SHP77 (cell line): ENCODE results near the gene NSUN6.

ENCODE experiments used
- DNase-seq, 2 experiments: peaks; one replicate each; lab custom pipeline; 2025; lab: John Stamatoyannopoulos, UW

The NSUN6 gene

DNA sequence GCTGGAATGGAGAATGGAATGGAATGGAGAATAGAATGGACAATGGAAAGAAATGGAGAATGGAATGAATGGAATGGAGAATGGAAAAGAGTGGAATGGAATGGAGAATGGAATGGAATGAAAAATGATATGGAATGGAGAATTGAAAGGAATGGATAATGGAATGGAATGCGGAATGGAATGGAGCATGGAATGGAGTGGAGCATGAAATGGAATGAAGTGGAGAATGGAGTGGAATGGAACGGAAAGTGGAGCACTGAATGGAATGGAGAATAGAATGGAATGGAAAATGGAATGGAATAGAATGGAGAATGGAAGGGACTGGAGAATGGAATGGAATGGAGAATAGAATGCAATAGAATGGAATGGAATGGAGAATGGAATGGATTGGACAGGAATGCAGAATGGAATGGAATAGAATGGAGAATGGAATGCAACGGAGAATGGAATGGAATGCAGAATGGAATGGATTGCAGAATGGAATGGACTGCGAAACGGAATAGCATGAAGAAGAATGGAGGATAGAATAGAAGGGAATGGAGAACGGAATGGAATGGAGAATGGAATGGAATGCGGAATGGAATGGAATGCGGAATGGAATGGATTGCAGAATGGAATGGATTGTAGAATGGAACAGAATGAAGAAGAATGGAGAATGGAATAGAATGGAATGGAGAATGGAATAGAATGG lies 89.4 kb downstream of the NSUN6 start:
- no peak for DNase-seq

DNA sequence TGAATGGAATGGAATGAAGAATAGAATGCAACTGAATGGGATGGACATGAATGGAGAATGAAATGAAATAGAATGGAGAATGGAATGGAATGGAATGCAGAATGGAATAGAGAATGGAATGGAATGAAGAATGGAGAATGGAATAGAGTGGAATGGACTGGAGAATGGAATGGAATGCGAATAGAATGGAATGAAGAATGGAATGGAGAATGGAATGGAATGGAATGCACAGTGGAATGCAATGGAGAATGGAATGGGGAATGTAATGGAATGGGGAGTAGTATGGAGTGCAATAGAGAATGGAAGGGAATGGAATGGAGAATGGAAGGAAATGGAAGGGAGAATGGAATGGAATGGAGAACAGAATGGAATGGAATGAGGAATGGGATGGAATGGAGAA lies 93.4 kb downstream of the NSUN6 start:
- DNase-seq = no peak

DNA sequence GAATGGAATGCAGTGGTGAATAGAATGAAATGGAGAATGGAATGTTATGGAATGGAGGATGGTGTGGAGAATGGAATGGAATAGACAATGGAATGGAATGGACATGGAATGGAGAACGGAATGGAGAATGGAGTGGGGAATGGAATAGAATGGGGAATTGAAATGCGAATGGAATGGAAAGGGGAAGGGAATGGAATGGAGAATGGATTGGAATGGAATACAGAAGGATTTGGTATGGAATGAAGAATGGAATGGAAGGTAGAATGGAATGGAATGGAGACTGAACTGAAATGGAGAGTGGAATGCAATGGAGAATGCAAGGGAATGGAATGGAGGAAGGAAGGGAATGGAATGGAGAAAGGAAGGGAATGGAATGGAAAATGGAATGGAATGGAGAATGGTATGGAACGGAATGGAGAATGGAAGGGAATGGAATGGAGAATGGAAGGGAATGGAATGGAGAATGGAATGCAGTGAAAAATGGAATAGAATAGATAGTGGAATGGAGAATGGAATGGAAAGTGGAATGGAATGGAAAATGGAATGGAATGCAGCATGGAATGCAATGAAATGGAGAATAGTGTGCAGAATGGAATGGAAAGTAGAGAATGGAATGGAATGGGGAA lies 94.8 kb downstream of the NSUN6 start:
- no peak for DNase-seq

DNA sequence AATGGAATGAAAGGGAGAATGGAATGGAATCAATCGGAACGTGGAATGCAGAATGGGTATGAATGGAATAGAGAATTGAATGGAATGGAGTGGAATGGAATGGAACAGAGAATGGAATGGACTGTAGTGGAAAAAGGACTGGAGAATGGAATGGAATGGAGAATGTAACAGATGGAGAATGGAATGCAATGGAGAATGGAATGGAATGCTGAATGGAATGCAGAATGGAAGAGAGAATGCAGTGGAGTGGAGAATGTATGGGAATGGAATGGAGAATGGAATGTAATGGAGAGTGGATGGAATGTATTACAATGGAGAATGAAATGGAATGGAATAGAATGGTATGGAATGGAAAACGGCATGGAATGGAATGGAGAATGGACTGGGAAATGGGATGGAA lies 96.9 kb downstream of the NSUN6 start:
- DNase-seq = no peak

DNA sequence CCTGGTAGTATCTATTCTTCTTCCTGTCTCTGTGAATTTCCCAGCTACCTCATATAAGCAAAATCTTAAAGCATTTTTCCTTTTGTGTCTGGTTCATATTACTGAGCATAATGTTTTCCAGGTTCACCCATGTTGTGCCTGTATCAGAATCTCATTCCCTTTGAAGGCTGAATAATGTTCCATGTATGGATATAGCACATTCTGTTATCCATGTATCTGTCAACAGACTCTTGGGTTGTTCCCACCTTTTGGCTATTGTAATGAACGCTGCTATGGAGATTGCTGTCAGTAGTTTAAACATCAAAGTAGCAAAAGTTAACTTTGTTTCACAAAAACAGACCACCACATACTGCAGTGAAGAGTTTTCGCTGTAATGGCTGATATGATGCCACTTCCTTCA lies 99.9 kb downstream of the NSUN6 start:
- no peak for DNase-seq

DNA sequence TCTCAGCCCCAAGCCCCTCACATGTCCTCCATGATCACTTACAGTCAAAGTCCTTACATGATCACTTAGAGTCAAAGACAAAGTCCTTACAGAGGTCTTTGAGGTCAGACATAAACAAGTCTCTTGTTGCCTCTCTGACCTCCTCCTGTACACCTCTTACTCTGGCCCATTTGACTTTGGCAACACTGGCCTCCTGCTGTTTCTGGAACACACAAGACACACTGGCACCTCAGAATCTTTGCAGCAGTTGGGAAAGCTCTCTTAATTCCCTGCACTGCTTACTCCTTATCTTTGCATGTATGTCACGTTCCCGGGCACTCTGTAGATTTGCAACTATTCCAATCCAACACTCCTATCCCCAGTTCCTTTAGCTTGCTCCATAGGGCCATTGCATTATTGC lies 102.3 kb downstream of the NSUN6 start:
- no peak for DNase-seq

DNA sequence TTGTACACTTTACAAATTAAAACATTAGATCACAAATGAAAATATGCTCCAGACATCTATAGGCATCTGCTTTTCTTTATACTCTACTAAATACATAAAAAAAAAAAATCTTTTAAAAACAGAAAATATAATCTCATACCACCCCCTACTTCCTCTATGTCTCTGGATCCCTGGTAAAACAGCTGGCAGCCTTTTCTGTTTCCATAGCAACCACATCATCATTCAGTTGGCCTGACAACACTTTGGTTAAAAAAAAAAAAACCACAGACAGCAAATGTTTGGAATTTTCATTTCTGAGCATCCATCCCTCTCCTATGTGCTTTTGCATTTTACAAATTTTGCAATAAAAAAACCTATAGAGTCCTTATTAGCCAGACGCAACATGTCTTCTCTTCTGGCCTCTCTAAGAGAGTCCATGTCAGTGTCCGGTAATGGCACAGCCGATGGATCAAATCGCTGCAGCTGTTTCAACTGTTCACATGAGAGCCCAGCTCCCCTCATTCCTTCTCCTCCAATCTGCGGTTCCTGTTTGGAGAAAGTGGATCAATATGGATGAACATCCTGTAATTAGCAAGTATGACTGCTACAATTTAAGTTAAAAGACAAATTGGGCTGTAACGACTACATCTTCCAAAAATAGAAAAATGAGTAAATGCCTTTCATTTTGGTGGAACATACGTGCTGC lies 105.6 kb downstream of the NSUN6 start:
- DNase-seq = no peak

DNA sequence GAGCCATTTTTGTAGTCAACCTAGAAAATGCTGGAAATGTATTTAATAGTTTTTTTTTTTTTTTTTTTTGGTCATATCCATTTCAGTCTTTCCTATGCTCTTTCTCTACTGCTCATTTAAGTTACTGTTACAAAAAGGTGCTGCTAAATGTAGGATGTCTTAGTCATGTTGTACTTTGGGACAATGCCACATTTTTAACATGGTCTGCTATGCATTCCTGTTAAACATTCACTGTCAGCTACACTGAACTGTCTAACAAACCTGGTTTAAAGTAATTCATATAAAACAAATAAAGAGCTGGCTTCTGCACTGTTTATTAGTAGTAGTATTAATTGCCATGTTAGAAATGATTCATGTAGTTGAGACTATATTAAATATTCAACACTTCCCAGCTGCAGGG lies 108.6 kb downstream of the NSUN6 start:
- DNase-seq = no peak

DNA sequence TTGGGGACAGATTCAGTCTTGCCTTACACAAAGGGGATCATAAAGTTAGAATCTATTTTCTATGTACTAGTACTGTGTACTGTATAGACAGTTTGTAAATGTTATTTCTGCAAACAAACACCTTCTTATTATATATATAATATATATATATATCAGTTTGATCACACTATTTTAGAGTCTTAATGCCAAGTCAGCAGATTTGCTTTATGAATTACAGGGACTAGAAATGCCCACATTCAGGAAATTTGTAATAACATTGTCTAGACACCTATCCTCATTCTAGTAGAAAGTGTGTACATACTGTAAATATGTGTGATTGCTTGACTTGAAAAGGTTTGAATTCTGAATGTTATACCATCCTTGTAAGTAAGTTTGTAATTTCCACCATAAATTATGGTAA lies 111.2 kb downstream of the NSUN6 start:
- no peak for DNase-seq

DNA sequence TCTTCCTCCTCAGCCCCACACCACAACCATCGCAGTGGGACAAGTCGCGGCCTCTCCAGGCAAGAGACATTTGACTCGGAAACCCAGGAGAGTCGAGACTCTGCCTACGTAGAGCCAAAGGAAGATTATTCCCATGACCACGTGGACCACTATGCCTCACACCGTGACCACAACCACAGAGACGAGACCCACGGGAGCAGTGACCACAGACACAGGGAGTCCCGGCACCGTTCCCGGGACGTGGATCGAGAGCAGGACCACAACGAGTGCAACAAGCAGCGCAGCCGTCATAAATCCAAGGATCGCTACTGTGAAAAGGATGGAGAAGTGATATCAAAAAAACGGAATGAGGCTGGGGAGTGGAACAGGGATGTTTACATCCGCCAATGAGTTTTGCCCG lies 112.1 kb downstream of the NSUN6 start:
- no peak for DNase-seq

DNA sequence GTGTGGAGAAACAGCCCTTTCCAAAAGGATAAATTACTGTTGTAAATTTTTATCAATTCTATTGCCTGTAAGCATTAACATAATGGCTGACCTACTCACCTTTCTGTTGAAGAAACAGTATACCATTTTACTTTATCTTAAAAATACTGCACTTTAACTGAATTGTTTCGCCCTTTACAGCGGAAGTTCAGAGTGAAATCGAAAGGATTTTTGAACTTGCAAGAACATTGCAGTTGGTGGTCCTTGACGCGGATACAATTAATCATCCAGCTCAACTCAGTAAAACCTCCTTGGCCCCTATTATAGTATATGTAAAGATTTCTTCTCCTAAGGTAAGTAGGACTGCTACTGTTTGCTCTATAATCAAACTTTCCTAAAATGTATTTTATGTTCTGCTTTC lies 117.5 kb downstream of the NSUN6 start:
- no peak for DNase-seq

DNA sequence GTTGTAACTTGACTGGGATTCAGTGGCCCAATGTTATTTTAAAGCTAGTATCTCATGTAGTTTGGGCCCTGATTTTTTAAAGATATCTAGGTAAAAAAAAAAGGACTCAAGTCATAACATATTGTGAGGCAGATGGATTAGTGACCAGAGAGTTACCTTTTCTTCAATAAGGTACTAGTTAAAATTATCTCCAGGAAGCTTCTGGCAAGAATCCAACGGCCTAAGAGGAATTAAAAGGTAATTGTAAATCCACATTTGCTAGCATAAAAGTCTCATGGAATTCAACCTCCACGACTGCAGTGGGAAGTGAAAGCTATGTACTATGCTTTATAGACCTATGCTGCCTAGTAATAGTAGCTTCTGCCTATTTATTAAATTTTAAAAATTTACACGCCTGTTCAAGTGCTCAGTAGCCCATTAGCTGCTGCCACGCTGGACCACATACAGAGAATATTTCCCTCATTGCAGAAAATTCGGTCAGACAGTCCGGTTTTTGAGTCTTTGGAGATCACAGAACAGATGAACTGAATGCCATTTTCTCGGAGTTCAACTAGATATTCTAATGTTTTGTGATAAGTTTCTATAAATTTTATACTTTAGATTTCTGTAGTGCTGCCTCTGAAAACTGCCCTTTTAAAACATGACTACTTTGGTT lies 118.4 kb downstream of the NSUN6 start:
- DNase-seq = no peak

DNA sequence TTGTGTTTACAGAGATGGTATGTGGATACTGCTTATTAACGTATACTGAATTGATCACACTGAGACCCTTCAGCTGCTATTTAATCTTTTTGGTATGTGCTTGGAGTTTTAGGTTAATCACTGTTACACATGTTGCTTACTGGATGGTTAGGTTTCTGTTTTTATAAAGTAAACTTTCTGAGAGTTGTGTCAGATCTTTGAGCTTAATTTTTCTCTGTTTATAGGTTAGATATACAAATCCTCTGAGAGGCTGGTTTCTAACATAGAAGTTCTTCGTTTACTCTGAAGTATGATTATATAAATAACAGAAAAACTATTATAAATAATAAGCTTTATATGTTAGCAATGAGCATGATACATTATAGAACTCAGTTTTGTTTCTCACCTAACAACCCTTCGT lies 123.1 kb downstream of the NSUN6 start:
- no peak for DNase-seq

DNA sequence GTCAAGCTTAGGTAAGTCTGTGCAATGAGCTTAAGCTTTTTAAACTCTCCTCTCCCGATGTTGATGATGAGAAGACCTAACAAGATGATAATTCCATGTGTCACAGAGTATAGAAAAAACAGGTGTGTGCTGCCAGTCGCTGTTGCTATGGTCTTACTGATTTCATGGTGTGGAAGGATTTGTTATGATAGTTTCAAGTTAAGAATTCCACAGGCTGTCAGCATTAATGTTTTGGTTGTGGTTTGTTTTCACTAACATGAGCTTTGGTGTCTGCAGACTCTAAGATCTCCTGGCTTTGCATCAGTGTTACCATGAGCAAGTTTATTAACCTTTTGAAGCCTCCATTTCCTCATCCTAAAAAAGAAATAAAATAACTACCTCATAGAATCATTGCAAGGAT lies 123.7 kb downstream of the NSUN6 start:
- no peak for DNase-seq

DNA sequence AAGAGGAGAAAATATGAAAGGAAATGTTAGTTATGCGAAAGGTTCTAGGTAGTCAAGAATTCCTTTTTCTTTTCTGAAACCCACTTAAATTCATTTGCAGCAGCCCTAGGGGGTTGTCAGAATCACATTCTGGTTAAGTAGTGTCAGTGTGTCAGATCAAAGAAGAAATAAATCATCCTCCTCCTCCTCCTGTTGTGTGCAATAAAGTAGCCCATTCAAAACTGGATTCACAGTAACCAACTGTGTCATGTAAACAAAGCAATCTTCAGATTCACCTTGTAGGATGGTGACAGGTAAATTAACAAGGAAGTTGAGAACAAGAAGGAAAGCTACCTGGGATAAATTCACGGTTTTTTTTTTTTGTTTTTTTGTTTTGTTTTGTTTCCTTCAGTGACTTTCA lies 127.5 kb downstream of the NSUN6 start:
- DNase-seq = no peak

DNA sequence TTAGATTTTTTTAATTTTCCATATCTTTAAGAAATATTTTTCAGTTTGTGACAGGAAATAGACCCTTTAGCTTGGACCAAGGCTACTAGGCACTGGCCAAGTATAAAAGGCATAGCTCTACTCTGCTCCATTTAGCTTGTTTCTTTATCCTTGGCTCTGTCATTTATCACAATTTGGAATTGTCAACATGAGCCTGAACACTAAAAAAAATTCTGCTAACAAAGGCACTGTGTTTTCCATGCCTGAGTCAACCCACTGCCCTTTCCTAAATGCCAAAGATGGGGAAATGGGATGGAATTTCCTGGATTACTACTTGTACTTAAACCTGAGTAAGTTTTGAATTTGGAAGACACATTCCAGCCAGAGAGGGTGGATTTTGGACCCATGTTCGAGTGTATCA lies 128.4 kb downstream of the NSUN6 start:
- DNase-seq = no peak

DNA sequence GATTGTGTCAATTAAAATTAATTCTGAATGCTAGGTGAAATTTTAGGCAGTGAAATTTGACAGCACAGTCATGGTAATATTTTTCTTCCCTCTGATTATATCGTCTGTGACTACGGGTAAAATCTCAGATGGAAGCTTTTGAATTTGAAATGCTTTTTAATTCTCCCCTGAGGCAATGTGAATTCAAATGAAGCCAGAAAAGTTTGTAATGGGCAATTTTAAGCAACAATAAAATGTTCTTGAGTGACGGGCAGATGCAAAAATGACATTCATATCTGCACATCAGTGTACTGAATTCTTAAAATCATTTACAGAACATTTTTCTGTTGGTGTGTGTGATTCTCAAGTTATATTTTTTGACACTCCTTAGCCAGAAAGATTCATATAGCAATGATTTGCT lies 134.5 kb downstream of the NSUN6 start:
- no peak for DNase-seq

DNA sequence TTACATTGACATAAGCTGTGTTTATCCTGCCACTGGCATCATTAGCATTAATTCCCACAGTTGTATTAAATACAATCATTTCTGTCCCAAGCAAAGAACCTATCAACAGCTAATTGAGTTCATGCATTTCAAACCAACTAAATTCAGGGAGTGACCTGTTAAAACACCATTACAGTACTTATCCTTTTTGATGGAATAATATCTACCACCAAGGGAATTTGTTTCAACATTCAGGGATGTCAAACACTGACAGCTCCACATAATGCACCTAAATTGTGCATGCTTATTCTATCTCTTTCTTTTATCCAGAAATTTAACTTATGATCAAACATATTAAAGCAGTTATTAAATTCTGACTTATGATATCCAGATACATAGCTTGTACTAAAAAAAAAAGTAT lies 136.8 kb downstream of the NSUN6 start:
- no peak for DNase-seq

DNA sequence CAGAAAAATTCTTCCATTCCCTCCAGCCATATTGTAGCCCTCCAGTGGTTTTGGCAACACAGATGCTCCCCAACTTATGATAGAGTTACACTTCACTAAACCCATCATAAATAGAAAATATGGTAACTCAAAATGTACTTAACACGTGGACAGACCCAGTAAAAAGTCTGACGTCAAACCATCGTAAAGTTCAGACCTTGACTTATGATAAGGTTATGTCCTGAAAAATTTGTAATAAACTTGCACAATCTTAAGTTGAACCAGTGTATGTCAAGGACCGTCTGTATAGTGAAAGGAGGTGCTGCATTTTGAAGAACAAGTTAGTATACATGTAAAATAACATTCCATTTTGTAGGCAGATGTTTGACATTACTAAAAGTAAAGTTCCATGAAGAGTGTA lies 142.8 kb downstream of the NSUN6 start:
- no peak for DNase-seq

DNA sequence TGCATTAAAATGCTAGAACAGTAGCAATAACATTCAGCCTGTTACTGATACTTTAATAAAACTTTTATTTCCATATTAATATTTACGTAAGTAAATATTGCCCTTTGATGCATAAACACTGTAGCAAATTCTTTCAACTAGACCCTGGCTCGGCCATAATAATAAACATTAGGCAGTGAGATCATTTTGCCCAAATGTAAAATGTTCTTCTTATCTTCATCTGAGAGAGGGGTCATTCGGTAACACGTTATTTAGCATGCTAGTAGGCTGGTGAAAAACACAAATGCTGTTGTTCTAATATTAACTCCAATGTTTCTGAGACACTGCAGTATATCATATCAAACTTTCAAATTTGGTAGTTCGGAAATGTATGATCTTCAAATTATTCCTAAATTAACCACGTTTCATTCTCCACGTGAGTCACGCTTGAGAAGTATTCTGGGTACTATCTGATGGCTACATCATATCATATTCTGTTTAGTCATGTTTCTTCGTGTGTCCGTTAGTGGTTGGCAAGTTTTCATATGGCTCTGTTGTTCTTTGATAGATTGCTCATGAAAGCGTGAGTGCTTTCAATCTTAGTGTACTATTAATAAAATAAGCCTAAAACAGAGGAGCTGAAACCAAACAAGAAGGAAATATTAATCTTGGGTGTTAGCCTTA lies 145.8 kb downstream of the NSUN6 start:
- no peak for DNase-seq

DNA sequence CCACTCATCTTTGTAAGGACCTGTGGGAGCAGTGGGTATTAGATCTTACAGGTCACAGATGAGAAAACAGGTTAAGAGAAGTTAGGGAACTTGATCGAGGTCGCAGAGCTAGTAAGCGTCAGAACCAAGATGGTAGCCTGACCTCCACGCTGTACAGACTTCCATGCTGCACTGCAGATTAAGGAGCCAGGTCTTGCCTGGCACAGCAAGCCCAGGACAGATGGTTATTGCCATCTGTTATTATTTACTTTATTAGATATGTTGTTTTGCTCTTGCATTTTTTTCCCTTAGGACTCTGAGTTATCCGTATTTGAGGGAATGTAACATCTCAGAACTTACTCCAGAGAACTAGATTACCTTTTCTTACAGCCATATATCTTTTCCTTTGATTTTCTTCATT lies 147.2 kb downstream of the NSUN6 start:
- no peak for DNase-seq

DNA sequence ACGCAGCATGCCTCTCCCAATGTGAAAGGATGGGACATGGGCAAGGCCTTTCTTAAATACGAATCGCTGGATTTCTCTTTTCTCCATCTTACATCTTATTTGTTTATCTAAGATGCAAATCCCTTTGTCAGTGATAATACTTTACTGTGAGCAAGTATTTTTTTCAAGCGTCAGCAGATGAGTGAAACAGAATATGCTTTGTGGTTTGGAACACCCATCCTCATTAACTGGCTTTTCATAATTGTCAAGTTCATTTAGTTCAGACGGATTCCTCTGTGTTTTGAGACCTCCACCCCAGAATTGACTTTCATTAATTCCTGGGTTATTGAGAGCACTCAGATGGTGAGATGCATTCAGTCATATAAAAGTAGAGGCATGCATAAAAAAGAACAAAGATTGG lies 149.8 kb downstream of the NSUN6 start:
- DNase-seq = no peak

DNA sequence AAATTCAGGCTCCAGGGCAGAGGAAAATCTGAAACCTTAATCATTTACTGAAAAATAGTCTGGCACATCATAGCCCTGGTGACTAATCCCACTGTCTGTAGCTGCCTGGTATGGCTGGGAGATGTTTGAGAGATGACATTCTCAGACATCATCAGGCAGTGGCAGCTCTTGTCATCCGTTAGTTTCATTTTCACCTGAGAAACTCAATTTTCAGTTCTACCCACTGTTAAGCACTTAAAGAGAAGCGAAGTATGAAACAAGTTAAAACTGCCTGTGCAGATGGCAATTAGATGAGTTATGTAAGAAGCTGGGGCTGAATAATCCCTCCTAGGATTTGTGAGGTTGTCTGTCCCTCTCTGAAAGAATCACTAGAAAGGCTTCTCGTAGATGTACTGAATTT lies 150.2 kb downstream of the NSUN6 start:
- DNase-seq = no peak
